ENCODE results near the gene CALML6. TPM values are rescaled to one million over a fixed set of nuclear protein-coding genes. Genes with fewer than 3 reads are reported as not detected.

The CALML6 gene
- total RNA-seq, 2 donors from 2014 or later: 1.0 to 4.3 TPM

DNA sequence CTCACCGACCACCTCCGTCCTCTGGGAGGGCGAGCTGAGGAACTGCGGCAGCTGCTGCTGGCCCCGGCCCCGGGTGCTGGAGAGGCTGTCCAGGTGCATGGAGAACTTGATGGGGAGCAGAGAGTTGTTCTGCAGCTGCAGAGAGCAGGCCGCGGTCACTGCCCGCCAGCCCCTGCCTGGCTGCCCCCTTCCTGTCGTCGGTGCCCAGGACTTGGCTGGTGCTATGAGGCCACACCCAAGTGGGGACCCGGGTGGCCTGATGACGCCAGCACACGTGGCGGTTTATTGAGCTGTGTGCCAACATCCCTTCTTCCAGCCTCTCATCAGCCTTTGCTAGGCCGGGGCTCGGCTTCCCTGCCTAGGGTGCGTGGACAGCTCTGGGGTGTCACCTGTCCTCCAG is 9.3 kb downstream of the CALML6 start:
- H3K9me3 ChIP-seq: no peaks in the 10 kb centered on the region
- intact Hi-C loops (cut with DNase I): no loop called here
- ATAC-seq (no peak), DNase-seq (peak in 1 of 4 donors; percentile 13)
- H3K27me3 ChIP-seq: no peaks in the 10 kb centered on the region
- no peak overlapping the region for H3K27ac ChIP-seq
- 43% methylated on average over 15 of the region's 18 CpGs; no CpG with 5 or more reads in 1 of the 2 donors for WGBS, 2 donors
- peaks cover 20% of the 10 kb centered on the region for H3K4me1 ChIP-seq
- no peak overlapping the region for H3K4me3 ChIP-seq
- TF ChIP-seq, protein P1, sequence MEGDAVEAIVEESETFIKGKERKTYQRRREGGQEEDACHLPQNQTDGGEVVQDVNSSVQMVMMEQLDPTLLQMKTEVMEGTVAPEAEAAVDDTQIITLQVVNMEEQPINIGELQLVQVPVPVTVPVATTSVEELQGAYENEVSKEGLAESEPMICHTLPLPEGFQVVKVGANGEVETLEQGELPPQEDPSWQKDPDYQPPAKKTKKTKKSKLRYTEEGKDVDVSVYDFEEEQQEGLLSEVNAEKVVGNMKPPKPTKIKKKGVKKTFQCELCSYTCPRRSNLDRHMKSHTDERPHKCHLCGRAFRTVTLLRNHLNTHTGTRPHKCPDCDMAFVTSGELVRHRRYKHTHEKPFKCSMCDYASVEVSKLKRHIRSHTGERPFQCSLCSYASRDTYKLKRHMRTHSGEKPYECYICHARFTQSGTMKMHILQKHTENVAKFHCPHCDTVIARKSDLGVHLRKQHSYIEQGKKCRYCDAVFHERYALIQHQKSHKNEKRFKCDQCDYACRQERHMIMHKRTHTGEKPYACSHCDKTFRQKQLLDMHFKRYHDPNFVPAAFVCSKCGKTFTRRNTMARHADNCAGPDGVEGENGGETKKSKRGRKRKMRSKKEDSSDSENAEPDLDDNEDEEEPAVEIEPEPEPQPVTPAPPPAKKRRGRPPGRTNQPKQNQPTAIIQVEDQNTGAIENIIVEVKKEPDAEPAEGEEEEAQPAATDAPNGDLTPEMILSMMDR (IDR thresholded peaks at IDR 0.05): no peak
- no peak for TF ChIP-seq POLR2A (IDR thresholded peaks at IDR 0.05)
- H3K36me3 ChIP-seq (replicated peaks in 1 of 2; ENCODE audit: insufficient read depth in 1 of 2, low read depth in 2 of 2): no peaks in the 10 kb centered on the region

DNA sequence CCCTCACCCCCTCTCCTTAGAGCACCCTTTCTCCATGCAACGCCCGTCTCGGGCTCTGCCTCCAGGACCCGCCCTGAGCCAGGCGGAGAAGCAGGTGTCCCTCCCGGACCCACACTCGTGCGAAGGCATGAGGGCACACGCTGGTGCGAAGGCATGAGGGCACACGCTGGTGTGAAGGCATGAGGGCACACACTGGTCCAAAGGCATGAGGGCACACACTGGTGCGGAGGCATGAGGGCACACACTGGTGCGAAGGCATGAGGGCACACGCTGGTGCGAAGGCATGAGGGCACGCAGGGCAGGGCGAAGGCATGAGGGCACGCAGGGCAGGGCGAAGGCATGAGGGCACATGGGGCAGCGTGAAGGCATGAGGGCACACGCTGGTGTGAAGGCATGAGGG is 9.8 kb downstream of the CALML6 start:
- H3K9me3 ChIP-seq: no peaks in the 10 kb centered on the region
- peaks cover 17% of the 10 kb centered on the region for H3K4me1 ChIP-seq
- ATAC-seq (no peak), DNase-seq (no peak)
- TF ChIP-seq, protein P1 (IDR thresholded peaks at IDR 0.05): no peak
- TF ChIP-seq POLR2A (IDR thresholded peaks at IDR 0.05): no peak
- H3K27me3 ChIP-seq: no peaks in the 10 kb centered on the region
- no peaks in the 10 kb centered on the region for H3K36me3 ChIP-seq (replicated peaks in 1 of 2; ENCODE audit: insufficient read depth in 1 of 2, low read depth in 2 of 2)
- intact Hi-C loops (cut with DNase I): no loop called here
- no peak overlapping the region for H3K4me3 ChIP-seq
- WGBS, 2 donors: 93 to 95% methylated on average over 11 to 21 of the region's 21 CpGs
- H3K27ac ChIP-seq: no peak overlapping the region

DNA sequence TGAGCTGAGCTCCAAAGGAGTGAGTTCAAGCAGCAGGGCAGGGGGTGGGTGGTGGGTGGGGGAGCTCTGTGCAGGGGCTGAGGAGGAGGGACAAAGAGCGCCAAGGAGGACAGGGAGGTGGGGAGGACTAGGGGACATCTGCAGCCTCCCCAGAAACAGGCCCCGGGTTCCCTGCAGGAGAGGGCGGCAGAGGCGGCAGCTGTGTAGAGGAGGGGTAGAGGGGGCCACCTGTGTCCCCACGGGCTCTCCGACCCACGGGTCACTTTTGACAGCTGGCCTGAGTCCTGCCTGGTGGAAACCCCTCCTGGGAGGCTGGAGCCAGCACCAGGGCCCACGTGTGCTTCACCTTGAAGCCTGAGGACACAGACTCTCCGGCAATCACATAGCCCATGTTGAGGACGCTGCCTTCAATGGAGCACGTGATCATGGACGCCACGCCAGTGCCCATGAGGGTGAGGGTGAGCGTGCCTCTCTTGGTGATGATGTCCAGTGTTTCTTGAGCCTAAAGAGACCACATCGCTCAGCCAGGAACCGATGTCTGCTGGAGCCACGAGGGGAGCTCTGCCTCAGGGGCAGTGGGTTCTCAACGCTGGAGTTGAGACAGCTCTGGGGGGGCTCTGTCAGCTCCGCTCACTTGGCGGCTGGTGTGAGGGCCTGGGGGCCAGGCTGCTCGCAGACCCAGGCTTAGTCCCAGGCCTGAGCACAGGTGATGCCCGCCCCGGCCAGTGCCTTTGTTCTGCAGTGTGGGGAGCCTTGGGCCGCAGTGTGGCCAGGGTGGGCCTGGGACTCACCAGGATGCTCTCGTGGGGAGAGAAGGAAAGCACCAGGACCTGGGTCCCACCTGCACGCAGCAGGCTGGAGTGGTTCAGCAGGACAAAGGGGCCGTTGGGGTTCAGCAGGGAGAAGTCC is 10.6 kb downstream of the CALML6 start:
- intact Hi-C loops (cut with DNase I): no loop called here
- WGBS, 2 donors: 77 to 80% methylated on average over 11 to 24 of the region's 27 CpGs
- no peak overlapping the region for H3K27ac ChIP-seq
- DNase-seq: peak in 1 of 4 donors; percentile 8
- no peak for ATAC-seq
- H3K27me3 ChIP-seq: no peaks in the 10 kb centered on the region
- H3K9me3 ChIP-seq: no peaks in the 10 kb centered on the region
- no peak for TF ChIP-seq POLR2A (IDR thresholded peaks at IDR 0.05)
- TF ChIP-seq, protein P1 (IDR thresholded peaks at IDR 0.05): no peak
- H3K4me3 ChIP-seq: no peak overlapping the region
- H3K4me1 ChIP-seq: peaks cover 15% of the 10 kb centered on the region
- no peaks in the 10 kb centered on the region for H3K36me3 ChIP-seq (replicated peaks in 1 of 2; ENCODE audit: insufficient read depth in 1 of 2, low read depth in 2 of 2)

DNA sequence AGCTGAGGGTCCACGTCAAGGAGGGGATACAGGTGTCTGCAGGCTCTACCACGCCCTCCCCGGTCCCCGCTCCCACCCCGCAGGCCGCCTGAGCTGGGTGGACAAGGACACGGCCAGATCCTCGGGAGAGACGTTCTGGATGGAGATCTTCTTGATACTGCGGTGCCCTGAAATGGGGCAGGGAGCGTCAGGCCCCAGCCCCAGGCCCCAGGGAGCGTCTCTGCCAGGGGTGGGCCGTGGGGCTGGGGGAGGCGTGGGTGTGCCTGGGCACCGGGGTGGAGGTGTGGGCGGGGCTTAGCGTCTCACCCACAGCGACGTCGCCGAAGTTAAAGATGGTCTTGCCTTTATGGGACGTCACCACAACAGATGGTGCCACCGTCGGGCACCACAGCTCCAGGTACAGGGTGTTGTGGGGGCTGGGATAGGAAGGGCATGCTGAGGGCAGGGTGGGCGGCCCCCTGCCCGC is 11.3 kb downstream of the CALML6 start:
- Histone ChIP-seq H3K9me3 (no peaks in the 10 kb centered on the region), H3K27me3 (no peaks in the 10 kb centered on the region), H3K27ac (no peak overlapping the region), H3K4me1 (peaks cover 15% of the 10 kb centered on the region), H3K4me3 (no peak overlapping the region), H3K36me3 (replicated peaks in 1 of 2; ENCODE audit: insufficient read depth in 1 of 2, low read depth in 2 of 2) (no peaks in the 10 kb centered on the region)
- intact Hi-C loops (cut with DNase I): no loop called here
- TF ChIP-seq, protein P1 (IDR thresholded peaks at IDR 0.05): no peak
- TF ChIP-seq POLR2A (IDR thresholded peaks at IDR 0.05): no peak
- ATAC-seq (no peak), DNase-seq (peak in 1 of 4 donors; percentile 10)
- 80 to 84% methylated on average over 17 to 26 of the region's 26 CpGs for WGBS, 2 donors

All from body of pancreas (tissue), 4 donors.